ENCODE data around the gene PTGDS. TPM values are rescaled to one million over a fixed set of nuclear protein-coding genes. Genes with fewer than 3 reads are reported as not detected.

Gene PTGDS
- total RNA-seq, 1 experiment from 2014 or later, result 1.1 TPM

DNA sequence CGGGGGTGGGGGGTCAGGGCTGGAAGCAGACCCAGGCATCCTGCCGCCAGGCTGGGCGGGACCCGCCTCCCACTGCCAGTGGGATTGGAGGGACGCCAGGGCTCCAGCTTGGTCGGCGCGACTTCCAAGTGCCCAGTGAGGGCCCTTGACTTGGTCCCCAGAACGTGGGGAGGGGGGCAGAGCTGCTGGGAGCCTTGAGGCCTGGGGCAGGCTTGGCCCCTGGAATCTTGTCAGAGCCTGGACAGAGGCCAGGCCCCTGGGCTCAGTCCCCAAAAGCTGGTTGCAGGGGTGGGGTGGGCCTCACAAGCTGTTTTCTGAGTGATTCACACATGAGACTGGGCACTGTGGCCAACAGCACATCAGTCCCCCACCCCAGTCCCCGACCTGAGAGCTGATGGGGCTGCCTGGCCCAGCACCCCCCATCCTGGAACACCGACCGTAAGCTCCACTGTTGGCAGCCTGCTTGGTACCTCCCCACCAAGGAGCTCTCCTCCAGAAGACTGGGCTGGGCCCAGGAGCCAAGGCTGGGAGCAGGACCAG is 18.5 kb downstream of the PTGDS start:
- peaks cover 12% of the 10 kb centered on the region for H3K36me3 Mint-ChIP-seq (ENCODE audit: insufficient read depth, unreplicated experiment)
- intact Hi-C loops (cut with micrococcal nuclease), result no loop called here
- H3K4me3 Mint-ChIP-seq (ENCODE audit: unreplicated experiment), result peak overlapping the region; percentile 57
- peak overlapping the region; percentile 70 for H3K27ac Mint-ChIP-seq (ENCODE audit: low read depth, unreplicated experiment)
- peaks cover 4% of the 10 kb centered on the region for H3K4me1 Mint-ChIP-seq (ENCODE audit: insufficient read depth, unreplicated experiment)
- H3K9me3 Mint-ChIP-seq (ENCODE audit: unreplicated experiment), result no peaks in the 10 kb centered on the region
- BruUV-seq (replicated peaks), result no TSS peak
- CTCF ChIA-PET, result interaction anchor here (0.6 to 1.4 kb wide), 5 partner anchors 9 to 631 kb away, joined by 3 to 4 read pairs (median 4); partner anchors contain the start of gene C8G
- TF ChIP-seq, protein P1, sequence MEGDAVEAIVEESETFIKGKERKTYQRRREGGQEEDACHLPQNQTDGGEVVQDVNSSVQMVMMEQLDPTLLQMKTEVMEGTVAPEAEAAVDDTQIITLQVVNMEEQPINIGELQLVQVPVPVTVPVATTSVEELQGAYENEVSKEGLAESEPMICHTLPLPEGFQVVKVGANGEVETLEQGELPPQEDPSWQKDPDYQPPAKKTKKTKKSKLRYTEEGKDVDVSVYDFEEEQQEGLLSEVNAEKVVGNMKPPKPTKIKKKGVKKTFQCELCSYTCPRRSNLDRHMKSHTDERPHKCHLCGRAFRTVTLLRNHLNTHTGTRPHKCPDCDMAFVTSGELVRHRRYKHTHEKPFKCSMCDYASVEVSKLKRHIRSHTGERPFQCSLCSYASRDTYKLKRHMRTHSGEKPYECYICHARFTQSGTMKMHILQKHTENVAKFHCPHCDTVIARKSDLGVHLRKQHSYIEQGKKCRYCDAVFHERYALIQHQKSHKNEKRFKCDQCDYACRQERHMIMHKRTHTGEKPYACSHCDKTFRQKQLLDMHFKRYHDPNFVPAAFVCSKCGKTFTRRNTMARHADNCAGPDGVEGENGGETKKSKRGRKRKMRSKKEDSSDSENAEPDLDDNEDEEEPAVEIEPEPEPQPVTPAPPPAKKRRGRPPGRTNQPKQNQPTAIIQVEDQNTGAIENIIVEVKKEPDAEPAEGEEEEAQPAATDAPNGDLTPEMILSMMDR (IDR thresholded peaks at IDR 0.05; ENCODE audit: unreplicated experiment), result no peak
- peak; percentile 33 for DNase-seq (ENCODE audit: unreplicated experiment)
- no peaks in the 10 kb centered on the region for H3K27me3 Mint-ChIP-seq (ENCODE audit: insufficient read depth, unreplicated experiment)
- POLR2A ChIA-PET, result interaction anchor here (0.6 to 1.1 kb wide), 6 partner anchors 31 to 205 kb away, joined by 3 to 4 read pairs (median 3); partner anchors contain the start of genes MAN1B1 and TMEM141

DNA sequence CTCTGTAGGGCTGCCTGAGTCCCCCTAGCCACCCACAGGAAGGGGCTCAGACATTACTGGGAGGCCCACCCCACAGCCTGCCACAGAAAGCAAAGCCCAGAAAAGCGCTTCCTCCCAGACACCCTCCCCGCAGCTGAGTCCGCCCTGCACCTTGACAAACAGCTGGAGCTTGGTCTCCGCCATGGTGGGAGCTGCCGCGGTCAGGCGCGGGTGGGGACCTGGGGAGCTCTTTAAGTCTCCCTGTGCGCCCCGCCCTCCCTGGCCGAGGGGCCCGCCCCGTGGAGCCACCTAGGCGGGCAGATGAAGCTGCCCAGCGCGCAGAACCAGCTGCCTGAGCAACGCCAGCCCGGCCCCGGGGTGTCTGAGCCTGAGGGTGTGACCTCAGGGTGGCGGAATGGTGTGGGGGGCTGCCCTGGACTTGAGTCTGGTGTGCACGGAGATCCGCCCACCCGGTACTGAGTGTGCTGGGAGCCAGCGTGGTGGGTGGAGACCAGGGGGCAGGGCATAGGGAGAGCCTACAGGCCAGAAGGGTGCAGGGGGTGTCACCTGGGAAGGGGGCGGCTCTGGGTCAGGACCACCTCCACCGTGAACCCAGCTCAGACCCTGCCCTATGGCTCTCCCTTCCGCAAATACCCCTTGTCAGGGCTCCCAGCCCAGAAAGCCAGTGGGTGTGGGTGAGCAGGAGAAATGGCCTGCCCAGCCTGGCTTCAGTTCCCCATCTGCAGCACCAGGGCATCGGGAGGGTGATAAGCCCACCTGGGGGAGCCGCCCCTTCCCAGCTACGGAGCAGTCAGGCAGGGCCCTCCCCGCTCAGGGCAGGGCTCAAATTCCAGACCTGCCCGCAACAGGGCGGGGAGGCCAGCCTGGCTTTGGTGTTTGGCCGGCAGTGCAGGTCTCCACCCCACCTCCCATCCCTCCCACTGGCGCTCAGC is 19.3 kb downstream of the PTGDS start, which contains the start of gene CLIC3:
Gene CLIC3 (minus strand): TSS at position 208 of the 932 bp plus-strand sequence. CDS start 25 bp downstream, at position 183.
- no TSS peak for BruUV-seq (replicated peaks)
- DNase-seq (ENCODE audit: unreplicated experiment), result peak; percentile 38
- ChIA-PET POLR2A (interaction anchor here (0.5 to 1.1 kb wide), 8 partner anchors 30 to 214 kb away, joined by 3 to 4 read pairs (median 3); partner anchors contain the start of genes MAN1B1 and TMEM141), CTCF (interaction anchor here (0.6 to 1.4 kb wide), 7 partner anchors 8 to 632 kb away, joined by 3 to 5 read pairs (median 4); partner anchors contain the start of gene C8G)
- no peaks in the 10 kb centered on the region for H3K9me3 Mint-ChIP-seq (ENCODE audit: unreplicated experiment)
- H3K4me1 Mint-ChIP-seq (ENCODE audit: insufficient read depth, unreplicated experiment), result peaks cover 4% of the 10 kb centered on the region
- H3K36me3 Mint-ChIP-seq (ENCODE audit: insufficient read depth, unreplicated experiment), result peaks cover 8% of the 10 kb centered on the region
- TF ChIP-seq, protein P1 (IDR thresholded peaks at IDR 0.05; ENCODE audit: unreplicated experiment), result no peak
- intact Hi-C loops (cut with micrococcal nuclease), result no loop called here
- peak within 1 kb of the TSS; percentile 70 for H3K27ac Mint-ChIP-seq (ENCODE audit: low read depth, unreplicated experiment)
- peak within 1 kb of the TSS; percentile 57 for H3K4me3 Mint-ChIP-seq (ENCODE audit: unreplicated experiment)
- no peaks in the 10 kb centered on the region for H3K27me3 Mint-ChIP-seq (ENCODE audit: insufficient read depth, unreplicated experiment)

DNA sequence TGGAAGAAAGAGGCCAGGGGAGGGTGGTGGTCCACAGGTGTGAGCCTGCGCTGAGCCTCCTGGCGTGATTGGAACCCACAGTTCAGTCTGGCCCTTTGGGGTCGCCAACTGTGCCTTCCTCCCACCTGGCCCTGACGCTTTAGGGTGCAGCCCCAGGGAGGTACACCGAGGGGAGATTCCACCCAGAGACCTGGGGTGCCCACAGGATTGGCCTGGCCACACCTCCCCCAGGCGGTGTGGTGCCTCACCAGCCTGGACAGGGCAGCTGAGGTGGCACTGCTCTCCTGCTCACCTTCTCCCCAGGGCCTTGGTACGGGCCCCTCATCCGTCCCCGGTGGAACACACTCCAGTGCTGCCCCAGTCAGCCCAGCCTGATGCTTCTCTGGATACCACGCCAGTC is 20.1 kb downstream of the PTGDS start:
- Mint-ChIP-seq H3K27me3 (ENCODE audit: insufficient read depth, unreplicated experiment) (no peaks in the 10 kb centered on the region), H3K27ac (ENCODE audit: low read depth, unreplicated experiment) (no peak overlapping the region), H3K36me3 (ENCODE audit: insufficient read depth, unreplicated experiment) (peaks cover 7% of the 10 kb centered on the region), H3K4me3 (ENCODE audit: unreplicated experiment) (peak overlapping the region; percentile 57), H3K9me3 (ENCODE audit: unreplicated experiment) (no peaks in the 10 kb centered on the region), H3K4me1 (ENCODE audit: insufficient read depth, unreplicated experiment) (peaks cover 4% of the 10 kb centered on the region)
- intact Hi-C loops (cut with micrococcal nuclease), result no loop called here
- BruUV-seq (replicated peaks), result no TSS peak
- TF ChIP-seq, protein P1 (IDR thresholded peaks at IDR 0.05; ENCODE audit: unreplicated experiment), result no peak
- ChIA-PET CTCF (interaction anchor here (0.6 to 1.4 kb wide), 4 partner anchors 32 to 70 kb away, joined by 3 to 5 read pairs (median 4); partner anchors contain the start of gene C8G), POLR2A (interaction anchor here (0.5 kb wide), 1 partner anchor 213 kb away, joined by 3 read pairs; no protein-coding TSS in a partner anchor)
- no peak for DNase-seq (ENCODE audit: unreplicated experiment)

DNA sequence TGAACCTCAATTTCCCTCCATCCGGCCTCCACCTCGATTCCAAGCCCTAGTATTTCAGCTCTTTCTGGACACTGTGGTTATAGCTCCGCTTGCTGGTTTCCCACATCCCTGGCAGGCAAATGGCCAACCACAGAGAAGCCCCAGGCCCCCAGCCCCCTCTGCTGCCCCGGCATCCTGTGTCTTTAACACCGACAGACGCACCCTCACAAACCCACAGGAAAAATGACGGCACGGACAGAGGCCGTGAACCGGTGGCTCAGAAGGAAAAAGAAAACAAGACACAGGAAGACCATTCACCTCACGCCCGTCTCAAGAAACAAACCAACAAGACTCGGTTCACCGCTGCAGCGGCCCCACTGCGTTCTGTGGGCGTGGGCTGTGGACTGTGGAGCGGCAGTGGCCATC is 20.5 kb downstream of the PTGDS start:
- DNase-seq (ENCODE audit: unreplicated experiment), result no peak
- POLR2A ChIA-PET, result no interaction called here
- peaks cover 7% of the 10 kb centered on the region for H3K36me3 Mint-ChIP-seq (ENCODE audit: insufficient read depth, unreplicated experiment)
- no peak overlapping the region for H3K27ac Mint-ChIP-seq (ENCODE audit: low read depth, unreplicated experiment)
- peak overlapping the region; percentile 57 for H3K4me3 Mint-ChIP-seq (ENCODE audit: unreplicated experiment)
- no peaks in the 10 kb centered on the region for H3K9me3 Mint-ChIP-seq (ENCODE audit: unreplicated experiment)
- peaks cover 4% of the 10 kb centered on the region for H3K4me1 Mint-ChIP-seq (ENCODE audit: insufficient read depth, unreplicated experiment)
- CTCF ChIA-PET, result interaction anchor here (0.6 kb wide), 1 partner anchor 69 kb away, joined by 3 read pairs; no protein-coding TSS in a partner anchor
- no peaks in the 10 kb centered on the region for H3K27me3 Mint-ChIP-seq (ENCODE audit: insufficient read depth, unreplicated experiment)
- TF ChIP-seq, protein P1 (IDR thresholded peaks at IDR 0.05; ENCODE audit: unreplicated experiment), result no peak
- intact Hi-C loops (cut with micrococcal nuclease), result no loop called here
- BruUV-seq (replicated peaks), result no TSS peak
